Colonic mucosa (tissue), 4 donors: ENCODE measurements around the gene ACOX3. TPM values are rescaled to one million over a fixed set of nuclear protein-coding genes. Genes with fewer than 3 reads are reported as not detected.
"Not testable (repeated sequence)": the region's sequence is repeated elsewhere in the genome, so short reads cannot be mapped to it uniquely, and the experiment has no call there.

Experiments
- DNase-seq: peaks from one replicate; pipeline ENCODE4 v3.0.0-alpha.2; 2020
- H3K27ac ChIP-seq: fragments of 200-600 bp; one replicate; pipeline ENCODE4 v1.8.0; 2021
- H3K27me3 ChIP-seq: fragments of 200-600 bp; one replicate; pipeline ENCODE4 v1.8.0; 2021
- H3K36me3 ChIP-seq: fragments of 200-600 bp; one replicate; pipeline ENCODE4 v1.8.0; 2021
- H3K4me1 ChIP-seq: fragments of 200-600 bp; one replicate; pipeline ENCODE4 v1.8.0; 2021; ENCODE audit warnings: mild to moderate bottlenecking
- H3K4me3 ChIP-seq: fragments of 200-600 bp; one replicate; pipeline ENCODE4 v1.8.0; 2021
- H3K9ac ChIP-seq, 2 donors: one replicate each; pipeline ENCODE4 v1.7.0; 2013; ENCODE audit warnings: control low read depth in 2 of 2, low read depth in 2 of 2, low read length in 2 of 2
- H3K9me3 ChIP-seq: fragments of 200-600 bp; one replicate; pipeline ENCODE4 v1.8.0; 2021
- CTCF ChIP-seq: fragments of 200-600 bp; IDR thresholded peaks from one replicate; pipeline ENCODE4 v1.8.0; 2022; ENCODE audit warnings: antibody characterized with exemption, mild to moderate bottlenecking
- intact Hi-C: fragments of 100-400 bp; cut with DNase I; formaldehyde crosslinking; loops from one replicate; pipeline ENCODE4 v1.14.1; 2022
- total RNA-seq, 2 donors: library from RNA; stranded (reverse); fragmentation: NEBNext Ultra II Directional in 1 of 2; extraction: Animal tissue kit (Norgen Biotek cat#: 25700) in 1 of 2; gene quantifications; one replicate each; pipeline ENCODE4 v1.2.1, GENCODE V29; 2021
- donor health status: healthy.
- donor health status: DM: no; HTN: no; CAD: no.
- donor health status: DM: no; HTN: no; CAD: no.

Gene ACOX3
- total RNA-seq, 2 donors from 2014 or later, result 19.9 to 26.1 TPM

- no peaks in the 10 kb centered on the region for H3K36me3 ChIP-seq
These were observed 52.7 kb downstream of the ACOX3 start for GRCh38 chr4:8387615-8388527.

GRCh38 chr4:8387194-8387593, 53.3 kb downstream of the ACOX3 start:
- Histone ChIP-seq H3K27ac (no peak overlapping the region), H3K4me3 (no peak overlapping the region), H3K36me3 (no peaks in the 10 kb centered on the region), H3K9ac (no peak overlapping the region), H3K4me1 (no peaks in the 10 kb centered on the region), H3K27me3 (no peaks in the 10 kb centered on the region), H3K9me3 (no peaks in the 10 kb centered on the region)
- intact Hi-C loops, result no loop called here
- TF ChIP-seq CTCF, result no peak
- DNase-seq, result no peak

More at GRCh38 chr4:8387615-8388527, 52.7 kb downstream of the ACOX3 start:
- intact Hi-C loops, result no loop called here
- no peaks in the 10 kb centered on the region for H3K9me3 ChIP-seq
- H3K4me1 ChIP-seq, result no peaks in the 10 kb centered on the region
- no peak for TF ChIP-seq CTCF
- DNase-seq, result no peak
- no peak overlapping the region for H3K9ac ChIP-seq
- no peak overlapping the region for H3K4me3 ChIP-seq
- no peak overlapping the region for H3K27ac ChIP-seq
- no peaks in the 10 kb centered on the region for H3K27me3 ChIP-seq

- no peak overlapping the region for H3K4me3 ChIP-seq
- no peaks in the 10 kb centered on the region for H3K4me1 ChIP-seq
- intact Hi-C loops, result no loop called here
- no peak for DNase-seq
- H3K36me3 ChIP-seq, result no peaks in the 10 kb centered on the region
- no peak overlapping the region for H3K9ac ChIP-seq
- TF ChIP-seq CTCF, result no peak
- H3K27me3 ChIP-seq, result no peaks in the 10 kb centered on the region
- no peak overlapping the region for H3K27ac ChIP-seq
- H3K9me3 ChIP-seq, result no peaks in the 10 kb centered on the region
These were observed 53.8 kb downstream of the ACOX3 start for GRCh38 chr4:8386731-8387130.

- H3K4me1 ChIP-seq, H3K27me3 ChIP-seq, H3K27ac ChIP-seq, DNase-seq, intact Hi-C loops, H3K36me3 ChIP-seq, H3K9ac ChIP-seq, H3K4me3 ChIP-seq, H3K9me3 ChIP-seq: not testable (repeated sequence)
These were observed 54.4 kb downstream of the ACOX3 start for GRCh38 chr4:8386131-8386530.

GRCh38 chr4:8385611-8386010, 54.9 kb downstream of the ACOX3 start:
- H3K4me3 ChIP-seq, result no peak overlapping the region
- H3K36me3 ChIP-seq, result no peaks in the 10 kb centered on the region
- intact Hi-C loops, result no loop called here
- no peak overlapping the region for H3K27ac ChIP-seq
- no peaks in the 10 kb centered on the region for H3K9me3 ChIP-seq
- no peaks in the 10 kb centered on the region for H3K4me1 ChIP-seq
- no peaks in the 10 kb centered on the region for H3K27me3 ChIP-seq
- TF ChIP-seq CTCF, result no peak
- DNase-seq, result no peak
- H3K9ac ChIP-seq, result no peak overlapping the region

GRCh38 chr4:8385106-8385505, 55.4 kb downstream of the ACOX3 start:
- Histone ChIP-seq H3K36me3 (no peaks in the 10 kb centered on the region), H3K4me3 (no peak overlapping the region), H3K9me3 (no peaks in the 10 kb centered on the region), H3K27me3 (no peaks in the 10 kb centered on the region), H3K27ac (no peak overlapping the region), H3K4me1 (no peaks in the 10 kb centered on the region), H3K9ac (no peak overlapping the region)
- no peak for TF ChIP-seq CTCF
- intact Hi-C loops, result no loop called here
- no peak for DNase-seq
